T-helper 2 cell treated with Interferon-gamma antibody and Interleukin-4, amounts not matched to agents 100 ng/mL and 5 ng/mL, for 36 hours (primary cell): ENCODE data around the gene GGPS1. TPM values are rescaled to one million over a fixed set of nuclear protein-coding genes. Genes with fewer than 3 reads are reported as not detected.
"Not testable (repeated sequence)": the region's sequence is repeated elsewhere in the genome, so short reads cannot be mapped to it uniquely, and the experiment has no call there.

ENCODE experiments used
- intact Hi-C: fragments of 100-400 bp; cut with micrococcal nuclease; formaldehyde crosslinking; loops from one replicate; pipeline ENCODE4 v1.15.1; 2023
- total RNA-seq: library from RNA; stranded (reverse); gene quantifications from 2 replicates; pipeline ENCODE4 v1.2.3, GENCODE V29; 2022

GGPS1 gene
- 24.5 and 30.1 TPM in 2 replicates for total RNA-seq

DNA sequence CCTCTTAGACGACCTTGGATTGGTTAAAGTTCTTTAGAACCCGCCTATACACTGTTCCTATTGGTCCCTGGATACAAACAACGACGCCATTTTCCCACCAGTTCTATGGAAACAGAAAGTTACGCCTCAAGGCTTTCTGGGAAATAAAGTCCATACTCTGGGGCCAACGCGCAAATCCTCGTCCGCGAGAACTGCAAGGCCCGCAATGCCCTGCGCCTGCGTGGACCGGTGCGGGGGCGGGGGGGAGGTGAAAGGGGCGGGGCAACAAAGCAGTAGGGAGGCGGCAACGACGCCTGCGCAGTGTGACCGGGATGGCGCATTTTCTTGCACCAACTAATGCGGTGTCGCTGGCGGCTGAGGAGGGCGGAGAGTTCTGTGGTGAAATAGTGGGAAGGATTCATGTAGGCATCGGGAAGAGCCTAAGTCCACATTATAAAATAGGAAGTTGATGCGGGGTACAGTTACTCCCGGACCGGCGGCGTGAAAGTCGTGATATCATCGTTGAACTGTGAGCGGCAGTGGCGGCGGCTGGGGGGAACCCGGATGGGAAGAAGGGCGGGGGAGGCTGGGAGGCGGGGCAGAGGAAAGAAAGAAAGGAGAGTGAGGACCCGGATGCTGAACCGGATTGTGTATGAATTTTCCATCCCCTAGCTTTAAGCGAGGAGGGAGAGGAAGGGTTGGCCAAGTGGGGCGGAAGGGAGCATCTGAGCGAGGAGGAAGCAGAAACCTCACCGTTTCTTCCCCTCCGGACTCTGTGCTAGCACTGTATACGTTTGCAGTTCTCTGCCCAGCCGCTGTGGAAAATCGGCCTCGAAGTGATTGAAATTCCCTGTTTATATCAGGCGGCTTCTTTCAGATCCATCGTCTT is at the start of gene GGPS1:
Gene GGPS1, plus strand, starts transcription at position 300 of the 868 bp plus-strand sequence. CDS start 6,695 bp downstream, outside the sequence.
- intact Hi-C loops: loop anchor here (1.0 to 5.0 kb wide), 17 partner anchors 9 to 955 kb away; partner anchors contain the start of genes B3GALNT2, COA6, IRF2BP2 and RBM34

DNA sequence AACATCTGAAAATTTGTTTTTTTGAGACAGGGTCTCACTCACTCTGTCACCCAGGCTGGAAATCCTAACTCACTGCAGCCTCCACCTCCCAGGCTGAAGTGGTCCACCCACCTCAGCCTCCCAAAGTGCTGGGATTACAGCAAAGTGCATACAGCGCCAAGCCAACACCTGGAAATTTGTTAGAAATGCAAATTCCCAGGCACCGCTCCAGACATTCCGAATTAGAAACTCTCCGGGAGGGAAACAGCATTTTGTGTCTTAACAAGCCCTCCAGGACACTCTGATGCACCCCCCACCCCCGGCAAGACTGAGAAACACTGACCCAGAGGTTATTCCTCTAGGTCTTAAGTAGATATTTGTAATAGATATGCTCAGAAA is 49.5 kb upstream of the GGPS1 start:
- intact Hi-C loops: no loop called here

DNA sequence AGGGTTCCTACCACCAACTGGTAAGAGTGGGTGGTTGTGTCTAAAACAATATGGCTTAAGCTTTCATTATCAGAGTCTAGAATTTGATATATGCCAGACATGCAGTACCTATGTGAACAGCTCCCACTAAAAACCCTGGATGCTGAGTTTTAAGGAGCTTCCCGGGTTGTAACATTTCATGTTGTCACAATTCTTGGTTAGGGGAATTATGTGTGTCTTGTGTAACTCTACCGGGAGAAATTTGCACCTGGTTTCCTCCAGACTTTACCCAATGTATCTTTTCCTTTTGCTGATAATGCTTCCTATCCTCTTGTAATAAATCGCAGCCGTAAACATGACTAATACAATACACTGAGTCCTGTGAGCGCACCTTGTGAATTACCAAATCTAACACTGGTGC is 48.7 kb upstream of the GGPS1 start:
- intact Hi-C loops: no loop called here

DNA sequence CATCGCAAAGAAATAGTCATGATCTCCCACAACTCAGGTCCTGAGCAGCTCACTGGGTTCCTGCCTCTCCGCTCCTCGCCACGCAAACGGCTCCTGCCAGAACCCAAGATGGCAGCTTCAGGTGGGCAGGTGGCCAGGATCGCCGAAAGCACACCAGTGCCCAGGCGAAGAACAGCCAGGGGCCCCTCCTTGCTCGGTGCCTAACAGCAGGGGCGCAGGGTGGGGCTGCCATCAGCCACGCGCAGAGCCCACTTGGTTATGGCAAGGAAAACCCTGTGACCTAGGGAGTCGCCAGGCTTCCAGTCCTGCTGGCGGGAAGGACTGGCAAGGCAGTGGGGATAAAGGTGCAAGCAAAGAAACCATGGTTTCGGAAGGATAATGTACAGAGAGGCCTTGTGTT is 47.9 kb upstream of the GGPS1 start:
- intact Hi-C loops: no loop called here

DNA sequence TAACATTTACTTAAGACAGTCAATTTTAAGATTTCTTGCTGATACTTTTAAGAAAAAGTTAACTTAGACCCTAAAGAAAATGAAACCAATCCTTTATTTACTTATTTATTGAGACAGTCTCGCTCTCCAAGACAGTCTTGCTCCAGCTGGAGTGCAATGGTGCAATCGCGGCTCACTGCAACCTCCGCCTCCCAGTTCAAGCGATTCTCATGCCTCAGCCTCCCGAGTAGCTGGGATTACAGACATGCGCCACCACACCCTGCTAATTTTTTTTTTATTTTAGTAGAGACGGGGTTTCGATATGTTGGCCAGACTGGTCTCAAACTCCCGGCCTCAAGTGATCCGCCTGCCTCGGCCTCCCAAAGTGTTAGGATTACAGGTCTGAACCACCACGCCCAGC is 44.7 kb upstream of the GGPS1 start:
- intact Hi-C loops: not testable (repeated sequence)

- intact Hi-C loops: no loop called here
Measured at GRCh38 chr1:235284231-235284769, 44.1 kb upstream of the GGPS1 start.

GRCh38 chr1:235286667-235287066 is 41.7 kb upstream of the GGPS1 start:
- intact Hi-C loops: no loop called here

DNA sequence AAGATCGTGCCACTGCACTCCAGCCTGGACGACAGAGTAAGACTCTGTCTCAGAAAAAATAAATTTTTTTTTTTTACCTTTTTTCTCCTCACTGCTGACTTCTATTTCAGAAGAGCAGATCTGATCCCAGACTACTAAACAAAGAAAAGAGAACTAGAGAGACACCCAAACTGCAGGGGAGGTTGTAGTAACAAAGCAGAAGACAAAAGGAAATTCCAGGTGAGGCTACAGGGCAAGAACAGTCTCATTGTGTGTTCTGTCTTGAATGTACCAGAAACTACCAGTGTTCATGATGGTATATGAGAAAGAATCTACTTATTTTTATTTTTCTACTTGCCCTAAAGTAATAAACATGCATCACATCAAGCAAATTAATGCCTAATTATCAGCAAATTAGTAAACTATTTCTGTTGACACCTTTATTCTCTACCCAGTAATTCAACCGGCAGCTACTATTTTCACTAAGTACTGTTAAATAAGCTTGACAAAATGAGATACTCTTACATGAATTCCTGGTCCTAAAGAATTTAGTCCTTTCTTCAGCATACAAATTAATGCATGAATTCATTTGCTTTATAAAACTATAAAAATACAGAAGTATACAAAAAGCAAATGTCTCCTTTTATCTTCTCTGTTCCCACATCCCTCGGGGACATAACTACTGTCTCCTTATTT is 41.0 kb upstream of the GGPS1 start:
- intact Hi-C loops: no loop called here

DNA sequence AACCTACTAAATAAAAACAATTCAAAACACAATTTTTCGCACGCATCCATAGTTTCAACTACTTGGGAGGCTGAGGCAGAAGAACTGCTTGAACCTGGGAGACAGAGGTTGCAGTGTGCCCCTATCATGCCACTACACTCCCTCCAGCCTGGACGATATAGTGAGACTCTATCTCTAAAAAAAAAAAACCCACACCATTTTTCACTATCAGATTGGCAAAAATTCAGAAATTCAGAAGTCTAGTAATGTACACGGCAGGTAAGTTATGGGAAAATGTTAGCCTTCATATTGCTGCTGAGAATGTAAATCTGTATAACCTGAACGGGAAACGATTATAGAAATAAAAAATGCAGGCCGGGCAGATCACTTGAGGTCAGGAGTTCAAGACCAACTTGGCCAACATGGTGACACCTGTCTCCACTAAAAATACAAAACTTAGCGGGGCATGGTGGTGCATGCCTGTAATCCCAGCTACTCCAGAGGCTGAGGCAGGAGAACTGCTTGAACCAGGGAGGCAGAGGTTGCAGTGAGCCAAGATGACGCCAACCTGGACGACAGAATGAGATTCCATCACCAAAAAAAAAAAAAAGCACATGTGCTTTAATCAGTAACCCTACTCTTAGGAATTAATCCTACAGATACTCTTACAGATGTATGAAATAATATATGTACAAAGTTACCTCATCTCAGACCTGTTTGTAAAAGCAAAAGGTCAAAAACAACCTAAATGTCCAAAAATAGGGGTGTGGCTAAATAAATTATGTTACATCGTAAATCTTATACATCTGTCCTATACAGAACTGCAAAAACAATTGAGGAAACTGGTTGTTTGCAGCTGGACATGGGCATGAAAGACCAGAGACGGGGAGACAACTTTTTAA is 38.3 kb upstream of the GGPS1 start:
- intact Hi-C loops: no loop called here

DNA sequence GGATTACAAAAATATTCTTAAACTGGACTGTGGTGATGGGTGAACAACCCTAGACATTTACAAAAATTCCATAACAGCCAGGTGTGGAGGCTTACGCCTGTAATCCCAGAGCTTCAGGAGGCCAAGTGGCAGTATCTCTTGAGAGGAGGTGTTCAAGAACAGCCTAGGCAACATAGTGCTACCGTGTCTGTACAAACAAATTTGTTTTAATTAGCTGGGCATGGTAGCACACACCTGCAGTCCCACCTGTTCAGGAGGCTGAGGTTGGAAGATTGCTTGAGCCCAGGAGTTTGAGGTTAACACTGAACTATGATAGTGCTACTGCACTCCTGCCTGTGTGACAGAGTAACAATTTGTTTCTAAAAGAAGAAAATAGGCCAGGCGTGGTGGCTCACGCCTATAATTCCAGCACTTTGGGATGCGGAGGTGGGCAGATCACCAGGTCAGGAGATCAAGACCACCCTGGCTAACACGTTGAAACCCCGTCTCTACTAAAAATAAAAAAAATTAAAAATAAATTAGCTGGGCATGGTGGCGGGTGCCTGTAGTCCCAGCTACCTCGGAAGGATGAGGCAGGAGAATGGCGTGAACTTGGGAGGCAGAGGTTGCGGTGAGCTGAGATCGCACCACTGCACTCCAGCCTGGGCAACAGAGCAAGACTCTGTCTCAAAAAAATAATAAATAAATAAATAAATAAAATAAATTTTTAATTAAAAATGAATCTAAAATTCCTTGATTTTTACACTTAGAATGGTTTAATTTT is 37.4 kb upstream of the GGPS1 start:
- intact Hi-C loops: no loop called here

DNA sequence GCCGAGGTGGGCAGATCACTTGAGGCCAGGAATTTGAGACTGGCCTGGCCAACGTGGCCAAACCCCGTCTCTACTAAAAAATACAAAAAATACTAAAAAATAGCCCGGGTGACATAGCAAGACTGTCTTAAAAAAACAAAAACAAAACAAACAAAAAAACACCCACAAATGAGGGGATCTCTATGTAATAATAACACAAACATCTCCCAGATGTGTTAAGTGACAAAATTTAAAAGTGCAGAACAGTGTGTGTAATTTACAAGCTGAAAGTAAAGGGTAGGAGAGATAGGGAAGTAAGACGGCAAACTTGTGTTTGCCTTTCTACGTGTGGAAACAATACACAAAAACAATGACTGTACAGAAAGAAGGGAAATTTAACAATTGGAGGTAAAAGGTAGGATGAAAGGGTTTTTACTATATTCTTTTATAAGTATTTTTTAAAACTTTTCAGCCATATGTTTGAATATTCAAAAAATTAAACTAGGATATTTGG is 36.7 kb upstream of the GGPS1 start:
- intact Hi-C loops: no loop called here

DNA sequence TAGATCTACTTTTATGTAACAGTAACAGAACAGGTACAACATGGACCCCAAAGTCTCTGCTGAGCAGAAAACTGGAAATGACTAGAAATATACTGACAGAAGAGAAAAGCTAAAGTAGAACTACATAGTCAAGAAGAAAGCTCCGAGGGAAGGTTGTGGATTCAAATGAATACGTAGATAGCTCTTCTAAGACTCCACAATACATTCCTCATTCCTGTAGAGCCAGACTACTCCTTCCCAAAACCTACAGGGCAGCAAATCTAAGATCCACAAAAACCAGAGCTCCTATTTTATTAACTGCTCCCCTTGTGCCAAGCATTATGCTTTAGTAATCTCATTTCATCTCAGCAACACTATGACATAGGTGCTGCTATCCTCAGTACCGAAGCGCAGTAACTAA is 35.6 kb upstream of the GGPS1 start:
- intact Hi-C loops: no loop called here

- intact Hi-C loops: no loop called here
Measured at GRCh38 chr1:235293322-235293942, 34.9 kb upstream of the GGPS1 start.

DNA sequence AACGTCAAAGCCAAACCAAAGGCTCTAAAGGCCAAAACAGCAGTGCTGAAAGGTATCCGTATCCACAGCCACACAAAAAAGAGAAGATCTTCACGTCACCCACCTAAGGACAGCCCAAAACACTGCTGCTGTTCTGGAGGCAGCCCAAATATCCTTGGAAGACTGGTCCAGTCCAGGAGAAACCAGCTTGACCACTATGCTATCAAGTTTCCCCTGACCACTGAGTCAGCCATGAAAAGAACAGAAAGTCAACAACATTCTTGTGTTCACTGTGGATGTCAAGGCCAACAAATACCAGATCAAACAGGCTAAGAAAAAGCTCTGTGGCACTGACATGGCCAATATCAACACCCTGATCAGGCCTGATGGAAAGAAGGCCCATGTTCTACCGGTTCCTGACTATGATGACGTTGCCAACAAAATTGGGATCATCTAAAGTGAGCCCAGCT is 32.4 kb upstream of the GGPS1 start:
- intact Hi-C loops: loop anchor here (5.0 kb wide), 1 partner anchor 44 kb away; no protein-coding TSS in a partner anchor

DNA sequence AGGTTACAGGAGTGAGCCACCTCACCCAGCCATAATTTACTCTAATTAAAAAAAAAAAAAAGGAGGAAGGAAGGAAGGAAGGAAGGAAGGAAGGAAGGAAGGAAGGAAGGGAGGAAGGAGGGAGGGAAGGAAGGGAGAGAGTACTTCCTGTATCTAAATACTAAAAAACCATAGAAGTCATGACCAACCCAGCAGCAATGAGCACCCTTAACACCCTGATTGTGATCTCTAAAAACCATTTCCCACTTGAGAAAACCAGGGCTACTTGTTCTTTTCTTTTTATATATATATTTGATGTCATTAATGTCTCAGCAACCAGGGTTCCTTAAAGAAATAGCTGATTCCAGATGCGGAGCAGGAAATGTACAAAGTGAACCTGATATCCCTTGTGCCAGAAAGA is 31.6 kb upstream of the GGPS1 start:
- intact Hi-C loops: loop anchor here (1.0 to 5.0 kb wide), 3 partner anchors 32 to 346 kb away; partner anchors contain the start of genes ARID4B and GGPS1

DNA sequence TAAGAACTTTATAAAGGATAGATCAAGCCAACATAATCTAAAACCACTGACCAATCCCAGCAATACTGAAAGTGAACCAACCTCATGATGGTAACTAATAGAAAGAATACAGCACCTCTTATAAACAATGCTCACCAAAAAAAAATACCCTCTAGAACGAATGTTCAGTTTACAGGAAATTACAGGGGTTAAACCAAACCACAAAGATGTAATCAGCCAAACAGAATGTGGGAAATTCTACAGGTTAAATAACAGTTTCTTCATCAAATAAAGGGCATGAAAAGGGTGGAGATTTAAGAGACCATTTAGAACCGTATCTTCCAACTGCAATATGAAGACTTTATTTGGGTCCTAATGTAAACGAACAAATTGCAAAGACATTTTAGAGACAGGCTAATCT is 30.8 kb upstream of the GGPS1 start:
- intact Hi-C loops: loop anchor here (1.0 to 5.0 kb wide), 3 partner anchors 31 to 345 kb away; partner anchors contain the start of genes ARID4B and GGPS1

- intact Hi-C loops: loop anchor here (5.0 kb wide), 1 partner anchor 46 kb away; no protein-coding TSS in a partner anchor
Measured at GRCh38 chr1:235298758-235299157, 29.6 kb upstream of the GGPS1 start.

DNA sequence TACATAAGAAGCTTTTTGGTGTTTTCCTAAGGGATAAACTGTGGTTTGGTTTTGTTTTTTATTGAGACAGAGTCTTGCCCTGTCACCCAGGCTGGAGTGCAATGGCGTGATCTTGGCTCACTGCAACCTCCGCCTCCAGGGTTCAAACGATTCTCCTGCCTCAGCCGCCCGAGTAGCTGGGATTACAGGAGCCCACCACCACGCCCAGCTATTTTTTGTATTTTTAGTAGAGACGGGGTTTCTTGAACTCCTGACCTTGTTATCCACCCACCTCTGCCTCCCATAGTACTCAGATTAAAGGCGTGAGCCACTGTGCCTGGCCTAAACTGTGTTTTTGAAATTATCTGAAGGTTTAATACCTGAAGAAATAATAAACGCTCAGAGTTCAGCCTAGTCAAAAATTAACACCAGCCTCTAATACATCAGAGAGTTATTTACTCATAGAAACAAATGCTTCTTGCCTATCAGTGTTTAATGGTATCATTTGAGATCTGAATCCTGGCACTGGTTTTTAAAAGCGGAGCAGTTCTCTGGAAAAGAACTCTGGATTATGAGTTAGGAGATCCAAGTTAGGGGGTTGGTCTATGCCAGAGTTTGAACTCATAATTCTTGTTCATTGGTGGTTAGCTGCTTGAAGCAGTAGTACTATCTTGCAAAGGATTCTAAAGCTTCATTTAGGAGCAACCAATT is 29.1 kb upstream of the GGPS1 start:
- intact Hi-C loops: loop anchor here (5.0 kb wide), 1 partner anchor 47 kb away; no protein-coding TSS in a partner anchor

DNA sequence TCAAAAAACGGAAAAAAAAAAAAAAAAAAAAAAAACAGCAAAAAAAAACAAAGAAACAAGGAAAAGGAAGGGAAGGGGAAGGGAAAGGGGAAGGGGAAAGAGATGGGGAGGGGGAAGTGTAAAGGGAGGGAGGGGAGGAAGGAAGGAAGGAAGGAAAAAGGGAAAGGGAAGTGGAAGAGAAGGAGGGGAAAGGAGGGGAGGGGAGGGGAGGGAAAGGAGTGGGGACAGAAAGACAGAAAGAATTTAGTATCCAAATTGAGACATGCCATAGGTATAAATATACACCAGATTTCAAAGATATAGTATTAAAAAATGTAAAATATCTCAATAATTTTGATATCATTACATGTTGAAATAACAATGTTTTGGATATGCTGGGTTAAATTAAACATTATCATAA is 26.2 kb upstream of the GGPS1 start:
- intact Hi-C loops: no loop called here
